AG09319 (cell line): ENCODE data around the gene PARP14.

Source experiments
- DNase-seq: peaks from one replicate; pipeline ENCODE4 v3.0.0-alpha.2; 2010; ENCODE audit warnings: low read depth; ENCODE audit errors: extremely low read depth
- CTCF ChIP-seq: IDR thresholded peaks from 2 replicates; pipeline ENCODE4 v1.5.1; 2011; ENCODE audit warnings: low read depth, mild to moderate bottlenecking, inconsistent platforms, low read length, moderate library complexity

PARP14 gene

GRCh38 chr3:122660297-122660974, 20.2 kb upstream of the PARP14 start:
- TF ChIP-seq CTCF = no peak
- no peak for DNase-seq

DNA sequence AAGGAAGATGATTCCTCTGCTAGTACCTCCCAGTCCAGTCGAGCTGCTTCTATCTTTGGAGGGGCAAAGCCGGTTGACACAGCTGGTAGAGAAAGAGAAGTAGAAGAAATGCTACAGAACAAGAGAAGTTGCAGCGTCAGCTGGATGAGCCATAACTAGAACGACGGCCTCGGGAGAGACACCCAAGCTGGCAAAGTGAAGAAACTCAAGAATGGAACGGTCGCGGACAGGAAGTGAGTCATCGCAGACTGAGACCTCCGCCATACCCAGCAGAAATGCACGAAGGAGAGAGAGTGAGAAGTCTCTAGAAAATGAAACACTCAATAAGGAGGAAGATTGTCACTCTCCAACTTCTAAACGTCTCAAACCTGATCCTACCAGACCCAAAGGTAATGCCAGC, 19.0 kb upstream of the PARP14 start:
- DNase-seq = no peak
- TF ChIP-seq CTCF = no peak

- DNase-seq = no peak
- TF ChIP-seq CTCF = no peak
Measured at GRCh38 chr3:122662505-122662904, 18.1 kb upstream of the PARP14 start.

DNA sequence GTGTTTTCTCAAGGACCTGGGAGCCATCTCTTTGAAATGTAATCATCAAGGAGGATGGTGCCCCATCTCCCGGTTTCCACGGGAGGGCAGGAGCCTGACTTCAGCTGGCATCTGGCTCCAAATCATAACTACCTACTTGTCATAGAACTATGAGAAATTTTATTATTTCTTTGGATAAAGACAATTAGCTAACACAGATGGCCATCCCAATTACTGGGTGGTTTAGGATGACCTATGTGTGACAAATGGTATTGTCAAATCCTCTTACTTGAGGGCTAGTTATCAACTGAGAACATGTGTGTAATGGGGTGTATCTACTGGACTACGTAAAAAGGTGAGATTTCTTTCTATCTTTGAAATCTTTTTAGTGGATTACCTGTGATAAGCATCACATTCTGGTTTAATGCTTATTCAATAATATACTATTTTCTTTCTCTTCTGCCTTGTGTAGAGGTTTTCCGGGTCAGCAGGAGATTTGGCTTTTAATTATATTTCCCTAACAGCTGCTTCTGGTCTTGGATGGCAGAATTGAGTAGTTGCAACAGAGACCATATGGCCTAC, 15.3 kb upstream of the PARP14 start:
- no peak for TF ChIP-seq CTCF
- DNase-seq = no peak

DNA sequence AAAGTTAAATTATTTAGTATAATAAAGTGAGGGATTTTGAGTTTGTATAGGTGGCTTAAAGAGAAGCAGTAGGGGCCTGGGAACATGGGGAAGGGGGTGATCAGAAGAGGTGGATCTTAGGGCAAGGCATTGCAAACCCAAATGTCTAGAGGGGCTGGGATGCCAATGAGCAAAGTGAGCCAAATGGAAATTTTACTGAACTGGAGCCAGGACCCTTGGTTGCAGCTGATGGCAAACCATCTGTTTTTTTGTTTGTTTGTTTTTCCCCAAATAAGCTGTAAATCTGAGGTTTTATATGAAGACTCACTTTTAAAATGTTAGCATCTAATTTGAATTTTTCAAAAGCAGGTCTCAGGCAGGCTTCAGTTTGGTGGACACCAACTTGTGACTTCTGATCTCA, 14.8 kb upstream of the PARP14 start:
- no peak for TF ChIP-seq CTCF
- no peak for DNase-seq

DNA sequence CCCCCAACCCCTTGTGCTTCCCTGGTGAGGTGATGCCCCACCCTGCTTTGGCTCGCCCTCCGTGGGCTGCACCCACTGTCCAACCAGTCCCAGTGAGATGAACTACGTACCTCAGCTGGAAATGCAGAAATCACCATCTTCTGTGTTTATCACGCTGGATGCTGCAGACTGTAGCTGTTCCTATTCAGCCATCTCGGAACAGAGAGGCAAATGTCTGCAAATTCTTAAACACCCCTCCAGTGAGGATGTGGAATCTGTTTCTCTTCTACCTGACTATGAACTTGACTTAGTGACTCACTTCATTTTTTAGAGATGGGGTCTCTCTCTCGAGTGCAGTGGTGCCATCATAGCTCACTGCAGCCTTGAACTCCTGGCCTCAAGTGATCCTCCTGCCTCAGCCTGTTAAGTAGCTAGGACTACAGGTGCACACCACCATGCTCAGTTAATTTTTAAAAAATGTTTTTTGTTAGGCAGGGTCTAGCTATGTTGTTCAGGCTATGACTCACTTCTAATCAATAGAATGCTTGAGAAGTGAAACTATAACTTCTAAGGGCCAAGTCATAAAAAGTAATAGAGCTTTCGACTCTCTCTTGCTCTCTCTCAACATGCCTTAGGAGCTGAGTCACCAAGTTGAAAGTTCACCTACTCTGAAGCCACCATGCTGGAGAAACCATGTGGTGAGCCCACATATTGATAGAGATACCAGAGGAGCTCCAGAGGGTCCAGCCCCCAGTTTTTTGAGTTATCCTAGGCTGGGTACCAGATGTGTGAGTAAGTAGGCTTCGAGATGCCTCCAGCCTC, 11.5 kb upstream of the PARP14 start:
- no peak for DNase-seq
- TF ChIP-seq CTCF = no peak

GRCh38 chr3:122671553-122671952, 9.1 kb upstream of the PARP14 start:
- TF ChIP-seq CTCF = no peak
- DNase-seq = no peak
